ENCODE measurements around the gene LOXL4. TPM values are rescaled to one million over a fixed set of nuclear protein-coding genes. Genes with fewer than 3 reads are reported as not detected.

Gene LOXL4
- total RNA-seq, 1 donor from 2014 or later = 1.7 TPM

- Mint-ChIP-seq H3K4me1 (peaks cover 5% of the 10 kb centered on the region), H3K9me3 (peaks cover 3% of the 10 kb centered on the region), H3K4me3 (no peak overlapping the region), H3K36me3 (ENCODE audit: low read depth) (no peaks in the 10 kb centered on the region), H3K27me3 (ENCODE audit: low read depth) (peaks cover under 1% of the 10 kb centered on the region), H3K27ac (ENCODE audit: unreplicated experiment) (no peak overlapping the region)
- TF ChIP-seq CTCF (conservative IDR thresholded peaks at IDR 0.05) = no peak
- DNase-seq (ENCODE audit: low read depth, low spot score) = no peak
Measured at GRCh38 chr10:98286419-98286818, 18.4 kb upstream of the LOXL4 start.

DNA sequence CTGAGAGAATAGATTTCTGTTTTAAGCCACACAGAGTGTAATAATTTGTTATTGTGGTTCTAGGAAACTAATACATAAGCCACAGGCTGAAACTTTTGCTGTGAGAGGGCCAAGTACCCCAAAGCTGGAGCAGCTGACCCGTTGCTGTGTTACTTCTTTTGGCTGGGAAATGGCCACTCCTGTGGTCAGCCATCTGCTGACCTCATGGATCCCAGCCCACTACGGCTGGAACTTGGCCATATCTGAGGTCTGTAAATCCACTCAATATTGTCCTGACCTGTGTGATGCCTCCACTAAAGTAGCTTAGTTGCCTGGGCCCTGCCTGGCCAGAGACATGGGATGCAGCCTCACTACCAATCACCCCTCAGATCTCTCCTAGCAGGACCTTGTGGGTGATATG lies 17.4 kb upstream of the LOXL4 start:
- peaks cover 3% of the 10 kb centered on the region for H3K9me3 Mint-ChIP-seq
- no peak overlapping the region for H3K4me3 Mint-ChIP-seq
- H3K4me1 Mint-ChIP-seq = peaks cover 5% of the 10 kb centered on the region
- H3K27me3 Mint-ChIP-seq (ENCODE audit: low read depth) = no peaks in the 10 kb centered on the region
- no peaks in the 10 kb centered on the region for H3K36me3 Mint-ChIP-seq (ENCODE audit: low read depth)
- no peak for DNase-seq (ENCODE audit: low read depth, low spot score)
- no peak for TF ChIP-seq CTCF (conservative IDR thresholded peaks at IDR 0.05)
- no peak overlapping the region for H3K27ac Mint-ChIP-seq (ENCODE audit: unreplicated experiment)

DNA sequence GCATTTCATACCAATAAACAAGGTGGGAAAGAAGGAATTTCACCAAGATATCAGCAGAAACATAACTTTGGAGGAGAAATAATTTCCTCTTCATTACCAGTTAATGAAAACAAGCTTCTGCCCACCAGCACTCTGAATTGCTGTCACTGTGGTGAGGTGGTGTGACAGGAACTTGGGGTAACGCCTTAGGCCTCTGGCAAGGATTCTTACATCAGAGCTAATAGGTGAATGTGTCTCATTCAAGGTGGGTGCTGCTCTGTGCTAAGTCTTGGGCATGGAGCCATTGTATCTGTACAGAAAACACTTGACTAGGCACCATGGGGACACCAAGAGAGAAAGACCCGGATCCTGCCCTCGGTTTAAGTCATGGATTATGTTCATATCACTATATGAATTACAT lies 8.3 kb upstream of the LOXL4 start:
- H3K9me3 Mint-ChIP-seq = peaks cover 5% of the 10 kb centered on the region
- no peak overlapping the region for H3K27ac Mint-ChIP-seq (ENCODE audit: unreplicated experiment)
- H3K4me1 Mint-ChIP-seq = no peaks in the 10 kb centered on the region
- no peak overlapping the region for H3K4me3 Mint-ChIP-seq
- peaks cover 6% of the 10 kb centered on the region for H3K27me3 Mint-ChIP-seq (ENCODE audit: low read depth)
- no peak for DNase-seq (ENCODE audit: low read depth, low spot score)
- H3K36me3 Mint-ChIP-seq (ENCODE audit: low read depth) = no peaks in the 10 kb centered on the region
- no peak for TF ChIP-seq CTCF (conservative IDR thresholded peaks at IDR 0.05)

DNA sequence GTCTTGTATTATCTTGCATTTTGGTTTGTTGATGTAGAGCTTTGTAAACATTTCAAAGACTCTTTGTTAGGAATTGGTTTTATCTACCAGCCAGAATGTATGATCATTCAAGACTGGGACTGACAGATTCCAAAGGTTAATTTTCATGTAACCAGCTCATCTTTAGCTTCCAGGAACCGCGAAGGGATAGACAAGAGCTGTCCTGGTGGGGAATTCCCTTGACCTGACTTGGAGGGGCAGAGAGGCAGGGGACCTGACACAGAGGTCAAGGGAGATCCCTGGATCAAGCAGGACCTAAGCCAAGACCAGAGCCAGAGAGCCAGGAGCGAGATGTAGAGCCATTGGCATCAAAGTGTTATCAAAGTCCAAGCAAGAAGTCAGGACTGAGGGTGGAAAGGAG lies 6.6 kb upstream of the LOXL4 start:
- H3K36me3 Mint-ChIP-seq (ENCODE audit: low read depth) = no peaks in the 10 kb centered on the region
- no peak for TF ChIP-seq CTCF (conservative IDR thresholded peaks at IDR 0.05)
- peaks cover 9% of the 10 kb centered on the region for H3K27me3 Mint-ChIP-seq (ENCODE audit: low read depth)
- H3K4me1 Mint-ChIP-seq = peaks cover 10% of the 10 kb centered on the region
- H3K9me3 Mint-ChIP-seq = peaks cover 3% of the 10 kb centered on the region
- H3K27ac Mint-ChIP-seq (ENCODE audit: unreplicated experiment) = no peak overlapping the region
- H3K4me3 Mint-ChIP-seq = no peak overlapping the region
- DNase-seq (ENCODE audit: low read depth, low spot score) = no peak

- H3K27ac Mint-ChIP-seq (ENCODE audit: unreplicated experiment) = peak overlapping the region; percentile 50
- DNase-seq (ENCODE audit: low read depth, low spot score) = no peak
- H3K27me3 Mint-ChIP-seq (ENCODE audit: low read depth) = peaks cover 9% of the 10 kb centered on the region
Measured at GRCh38 chr10:98273057-98273850, 5.3 kb upstream of the LOXL4 start.

More at GRCh38 chr10:98273057-98273850, 5.3 kb upstream of the LOXL4 start:
- Mint-ChIP-seq H3K4me3 (no peak overlapping the region), H3K9me3 (peaks cover 3% of the 10 kb centered on the region), H3K4me1 (peaks cover 21% of the 10 kb centered on the region), H3K36me3 (ENCODE audit: low read depth) (no peaks in the 10 kb centered on the region)
- TF ChIP-seq CTCF (conservative IDR thresholded peaks at IDR 0.05) = no peak
